ENCODE data around the gene MAML2. TPM values are rescaled to one million over a fixed set of nuclear protein-coding genes. Genes with fewer than 3 reads are reported as not detected.

MAML2 gene
- total and polyA plus RNA-seq, 2 of the 8 experiments (the other 6 are each of a cell fraction or from before 2014, with no cell fraction given) = 3.8 to 6.6 TPM

GRCh38 chr11:96145163-96145585 is 197.8 kb downstream of the MAML2 start (continued):
- TF ChIP-seq CHD7 (IDR thresholded peaks at IDR 0.05; ENCODE audit: insufficient replicate concordance, low read length) = no peak
